NB4 (cell line): ENCODE measurements around the gene ZNF611.

Experiments
- CTCF ChIP-seq: IDR thresholded peaks from one replicate; pipeline ENCODE4 v1.5.1; 2012; ENCODE audit warnings: low read depth, low read length
- POLR2A ChIP-seq: IDR thresholded peaks from 2 replicates; pipeline ENCODE4 v1.6.1; 2011; ENCODE audit warnings: mild to moderate bottlenecking; ENCODE audit not compliant: insufficient read length; ENCODE audit errors: extremely low read depth

DNA sequence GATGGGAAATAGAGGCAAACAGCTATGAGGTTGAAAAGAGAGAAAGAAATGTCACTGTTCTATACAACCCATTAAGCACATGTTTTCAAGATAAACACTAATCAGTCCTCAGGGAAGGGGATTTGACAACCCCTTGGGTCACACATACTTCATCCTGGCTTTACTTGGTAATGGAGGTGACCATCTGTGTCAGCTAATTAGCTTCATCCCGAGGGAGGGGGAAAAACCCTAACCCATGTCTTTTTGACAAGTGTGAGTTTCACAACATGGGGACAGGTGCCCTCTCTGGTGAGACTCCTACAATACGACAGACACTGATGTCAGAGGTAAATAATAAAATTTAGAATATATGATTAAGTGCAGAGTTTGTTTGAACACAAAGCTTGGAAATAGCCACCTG is 43.1 kb downstream of the ZNF611 start:
- TF ChIP-seq CTCF, result no peak
- TF ChIP-seq POLR2A, result no peak
